H9 (cell line): ENCODE data around the gene CHCHD6. TPM values are rescaled to one million over a fixed set of nuclear protein-coding genes. Genes with fewer than 3 reads are reported as not detected.

ENCODE experiments used
- DNase-seq: peaks from one replicate; pipeline ENCODE4 v3.0.0-alpha.2; 2017
- H2AFZ ChIP-seq: one replicate; pipeline ENCODE4 v1.6.1; 2013; ENCODE audit warnings: mild to moderate bottlenecking, low read length, control low read depth, moderate library complexity
- H2AK5ac ChIP-seq: 2 replicates; pipeline ENCODE4 v1.6.1; 2013; ENCODE audit warnings: low read length, control low read depth, mixed read lengths; ENCODE audit not compliant: insufficient read length
- H2BK120ac ChIP-seq: one replicate; pipeline ENCODE4 v1.6.1; 2013; ENCODE audit warnings: low read depth, mild to moderate bottlenecking, low read length, control low read depth, inconsistent platforms; ENCODE audit not compliant: poor library complexity, severe bottlenecking
- H2BK12ac ChIP-seq: 2 replicates; pipeline ENCODE4 v1.6.1; 2013; ENCODE audit warnings: low read length, control low read depth, mixed read lengths, low read depth; ENCODE audit not compliant: insufficient read length
- H2BK15ac ChIP-seq: 2 replicates; pipeline ENCODE4 v1.6.1; 2013; ENCODE audit warnings: low read depth, low read length, control low read depth
- H2BK20ac ChIP-seq: one replicate; pipeline ENCODE4 v1.6.1; 2013; ENCODE audit warnings: low read depth, mild to moderate bottlenecking, low read length, control low read depth, inconsistent platforms; ENCODE audit not compliant: poor library complexity, severe bottlenecking
- H2BK5ac ChIP-seq: 2 replicates; pipeline ENCODE4 v1.6.1; 2013; ENCODE audit warnings: low read length, control low read depth, mixed read lengths; ENCODE audit not compliant: insufficient read length
- H3K14ac ChIP-seq: 2 replicates; pipeline ENCODE4 v1.6.1; 2013; ENCODE audit warnings: low read length, control low read depth; ENCODE audit not compliant: insufficient read depth
- H3K18ac ChIP-seq: 2 replicates; pipeline ENCODE4 v1.6.1; 2013; ENCODE audit warnings: low read depth, mild to moderate bottlenecking, mixed read lengths, low read length, control low read depth; ENCODE audit not compliant: insufficient read length
- H3K23ac ChIP-seq: 2 replicates; pipeline ENCODE4 v1.6.1; 2013; ENCODE audit warnings: low read length, control low read depth, mixed read lengths, low read depth; ENCODE audit not compliant: insufficient read length
- H3K23me2 ChIP-seq: 2 replicates; pipeline ENCODE4 v1.6.1; 2013; ENCODE audit warnings: low read depth, mild to moderate bottlenecking, mixed read lengths, low read length, control low read depth; ENCODE audit not compliant: insufficient read length, poor library complexity, severe bottlenecking
- H3K27ac ChIP-seq: 2 replicates; pipeline ENCODE4 v1.5.1; 2013; ENCODE audit warnings: low read length, control low read depth, mixed read lengths, low read depth; ENCODE audit not compliant: insufficient read length
- H3K27me3 ChIP-seq: 2 replicates; pipeline ENCODE4 v1.6.1; 2013; ENCODE audit warnings: low read length, control low read depth, inconsistent platforms; ENCODE audit not compliant: insufficient read depth
- H3K4ac ChIP-seq: 2 replicates; pipeline ENCODE4 v1.6.1; 2013; ENCODE audit warnings: low read depth, mild to moderate bottlenecking, control low read depth, inconsistent platforms, low read length, moderate library complexity
- H3K4me1 ChIP-seq: 2 replicates; pipeline ENCODE4 v1.6.1; 2013; ENCODE audit warnings: low read length, control low read depth, inconsistent platforms; ENCODE audit not compliant: insufficient read depth
- H3K4me2 ChIP-seq: 2 replicates; pipeline ENCODE4 v1.6.1; 2013; ENCODE audit warnings: low read length, control low read depth, mixed read lengths; ENCODE audit not compliant: insufficient read length, insufficient read depth
- H3K56ac ChIP-seq: 2 replicates; pipeline ENCODE4 v1.6.1; 2013; ENCODE audit warnings: low read depth, mild to moderate bottlenecking, mixed read lengths, low read length, control low read depth; ENCODE audit not compliant: insufficient read length
- H3K79me1 ChIP-seq: 2 replicates; pipeline ENCODE4 v1.6.1; 2013; ENCODE audit warnings: low read depth, mild to moderate bottlenecking, moderate library complexity, low read length, control low read depth, inconsistent platforms; ENCODE audit not compliant: insufficient read depth, poor library complexity, severe bottlenecking
- H3K79me2 ChIP-seq: 2 replicates; pipeline ENCODE4 v1.6.1; 2013; ENCODE audit warnings: low read length, control low read depth, inconsistent platforms; ENCODE audit not compliant: insufficient read depth
- H3K9ac ChIP-seq: 2 replicates; pipeline ENCODE4 v1.6.1; 2013; ENCODE audit warnings: low read length, control low read depth, mixed read lengths; ENCODE audit not compliant: insufficient read length; ENCODE audit errors: extremely low read depth
- H3K9me3 ChIP-seq: one replicate; pipeline ENCODE4 v1.6.1; 2013; ENCODE audit warnings: low read depth, low read length, inconsistent platforms; ENCODE audit not compliant: control insufficient read depth
- H3T11ph ChIP-seq: one replicate; pipeline ENCODE4 v1.6.1; 2013; ENCODE audit warnings: mild to moderate bottlenecking, low read length, control low read depth, inconsistent platforms
- H4K20me1 ChIP-seq: one replicate; pipeline ENCODE4 v1.6.1; 2013; ENCODE audit not compliant: control insufficient read depth, insufficient read length, insufficient read depth
- H4K5ac ChIP-seq: 2 replicates; pipeline ENCODE4 v1.6.1; 2013; ENCODE audit warnings: low read depth, mild to moderate bottlenecking, mixed read lengths, low read length, control low read depth; ENCODE audit not compliant: insufficient read length
- H4K8ac ChIP-seq: replicated peaks from 2 replicates; pipeline ENCODE4 v1.6.1; 2013; ENCODE audit warnings: low read length, control low read depth, mixed read lengths, low read depth; ENCODE audit not compliant: insufficient read length
- H4K91ac ChIP-seq: 2 replicates; pipeline ENCODE4 v1.6.1; 2013; ENCODE audit warnings: low read depth, mild to moderate bottlenecking, moderate library complexity, mixed read lengths, low read length, control low read depth; ENCODE audit not compliant: insufficient read length
- H3K27ac Mint-ChIP-seq, 3 experiments: 2 replicates in 2 of 3; 3 replicates in 1 of 3; pipeline ENCODE4 v1.8.0; 2020 to 2021; ENCODE audit warnings: mixed read lengths in 3 of 3, mild to moderate bottlenecking in 1 of 3, moderate library complexity in 1 of 3
- H3K27me3 Mint-ChIP-seq: 2 replicates; pipeline ENCODE4 v1.8.0; 2021; ENCODE audit warnings: low read depth, mild to moderate bottlenecking, moderate library complexity, mixed read lengths
- H3K36me3 Mint-ChIP-seq, 3 experiments: 2 replicates in 2 of 3; 3 replicates in 1 of 3; pipeline ENCODE4 v1.8.0; 2020 to 2021; ENCODE audit warnings: low read depth in 3 of 3, mixed read lengths in 3 of 3; ENCODE audit not compliant: insufficient read depth in 1 of 3
- H3K4me1 Mint-ChIP-seq, 2 experiments: 2 replicates each; pipeline ENCODE4 v1.8.0; 2020; ENCODE audit warnings: mixed read lengths in 2 of 2
- H3K4me3 Mint-ChIP-seq, 2 experiments: 2 replicates in 1 of 2; 3 replicates in 1 of 2; pipeline ENCODE4 v1.8.0; 2020 to 2021; ENCODE audit warnings: mild to moderate bottlenecking in 2 of 2, mixed read lengths in 2 of 2, moderate library complexity in 1 of 2
- H3K9me3 Mint-ChIP-seq, 2 experiments: 2 replicates in 1 of 2; 3 replicates in 1 of 2; pipeline ENCODE4 v1.8.0; 2020; ENCODE audit warnings: mild to moderate bottlenecking in 2 of 2, mixed read lengths in 2 of 2, moderate library complexity in 1 of 2
- WGBS: extraction: QIAGEN DNeasy Blood & Tissue Kit; methylation state at CpG from one replicate; pipeline ENCODE4 v1.1.7; 2013; ENCODE audit warnings: missing lambda C conversion rate, low lambda C conversion rate, mixed read lengths; ENCODE audit not compliant: insufficient read length; ENCODE audit errors: extremely low coverage; 5-methylcytosine and 5-hydroxymethylcytosine counted together
- total RNA-seq: library from RNA; stranded (reverse); gene quantifications from 2 replicates; pipeline ENCODE4 v1.2.1, GENCODE V29; 2021
- TF ChIP-seq, protein P1 (sequence below): fragments of 200-600 bp; sonication (generic); conservative IDR thresholded peaks from 3 replicates; pipeline ENCODE4 v1.8.0; 2021; ENCODE audit warnings: antibody characterized with exemption, mild to moderate bottlenecking

CHCHD6 gene
- total RNA-seq, 1 experiment from 2014 or later = 34.2 TPM

DNA sequence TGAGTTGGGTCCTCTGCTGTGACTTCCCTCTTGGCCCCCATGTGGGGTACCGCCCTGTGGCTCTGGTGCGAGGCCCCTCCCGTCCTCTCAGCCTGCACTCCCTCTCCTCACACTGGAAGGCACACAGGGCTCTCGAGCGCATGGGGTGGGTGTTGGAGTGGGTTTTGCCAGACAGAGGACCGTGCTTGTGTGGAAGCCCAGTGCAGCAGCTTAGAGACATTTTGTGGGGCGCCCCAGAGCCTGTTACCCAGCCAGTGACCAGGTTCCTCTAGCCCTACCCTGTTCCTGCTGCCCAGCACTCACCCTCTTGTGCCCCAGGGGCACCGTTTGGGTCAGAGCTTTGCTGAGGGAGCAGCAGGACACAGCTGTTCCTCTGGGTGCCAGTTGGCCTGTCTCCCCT lies 288.7 kb downstream of the CHCHD6 start:
- H3K56ac ChIP-seq = no peak overlapping the region
- H3K14ac ChIP-seq = no peak overlapping the region; the same call in 1 of the 2 replicates
- H4K20me1 ChIP-seq = no peaks in the 10 kb centered on the region
- H2BK15ac ChIP-seq = no peak overlapping the region; the same call in 1 of the 2 replicates
- peaks cover 2 to 7% of the 10 kb centered on the region in 2 experiments; a peak in 3 of 4 replicates for H3K4me1 Mint-ChIP-seq
- no peak overlapping the region for H4K91ac ChIP-seq
- H2BK12ac ChIP-seq = no peak overlapping the region
- H3K4me1 ChIP-seq = no peaks in the 10 kb centered on the region
- no peak overlapping the region for H3K27ac ChIP-seq
- no peaks in the 10 kb centered on the region; the same call in 1 of the 2 replicates for H3K79me2 ChIP-seq
- H2AK5ac ChIP-seq = no peak overlapping the region
- H3K9me3 Mint-ChIP-seq = no peaks in the 10 kb centered on the region
- no peak overlapping the region for H3T11ph ChIP-seq
- TF ChIP-seq, protein P1, sequence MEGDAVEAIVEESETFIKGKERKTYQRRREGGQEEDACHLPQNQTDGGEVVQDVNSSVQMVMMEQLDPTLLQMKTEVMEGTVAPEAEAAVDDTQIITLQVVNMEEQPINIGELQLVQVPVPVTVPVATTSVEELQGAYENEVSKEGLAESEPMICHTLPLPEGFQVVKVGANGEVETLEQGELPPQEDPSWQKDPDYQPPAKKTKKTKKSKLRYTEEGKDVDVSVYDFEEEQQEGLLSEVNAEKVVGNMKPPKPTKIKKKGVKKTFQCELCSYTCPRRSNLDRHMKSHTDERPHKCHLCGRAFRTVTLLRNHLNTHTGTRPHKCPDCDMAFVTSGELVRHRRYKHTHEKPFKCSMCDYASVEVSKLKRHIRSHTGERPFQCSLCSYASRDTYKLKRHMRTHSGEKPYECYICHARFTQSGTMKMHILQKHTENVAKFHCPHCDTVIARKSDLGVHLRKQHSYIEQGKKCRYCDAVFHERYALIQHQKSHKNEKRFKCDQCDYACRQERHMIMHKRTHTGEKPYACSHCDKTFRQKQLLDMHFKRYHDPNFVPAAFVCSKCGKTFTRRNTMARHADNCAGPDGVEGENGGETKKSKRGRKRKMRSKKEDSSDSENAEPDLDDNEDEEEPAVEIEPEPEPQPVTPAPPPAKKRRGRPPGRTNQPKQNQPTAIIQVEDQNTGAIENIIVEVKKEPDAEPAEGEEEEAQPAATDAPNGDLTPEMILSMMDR = no peak
- no peak overlapping the region for H3K23ac ChIP-seq
- H3K9me3 ChIP-seq = no peaks in the 10 kb centered on the region
- no peak overlapping the region for H4K8ac ChIP-seq
- no peak overlapping the region for H3K4ac ChIP-seq
- peaks cover 4 to 22% (median 20%) of the 10 kb centered on the region in 3 experiments; a peak in 6 of 7 replicates for H3K36me3 Mint-ChIP-seq
- no peak overlapping the region for H3K9ac ChIP-seq
- H3K27me3 Mint-ChIP-seq = no peaks in the 10 kb centered on the region
- DNase-seq = no peak
- H2BK5ac ChIP-seq = no peak overlapping the region
- no peak overlapping the region for H4K5ac ChIP-seq
- no peaks in the 10 kb centered on the region for H3K27me3 ChIP-seq
- no peaks in the 10 kb centered on the region for H3K79me1 ChIP-seq
- H3K18ac ChIP-seq = no peak overlapping the region
- H3K27ac Mint-ChIP-seq = no peak overlapping the region; a peak in 1 of 7 replicates
- H2BK120ac ChIP-seq = no peak overlapping the region
- WGBS = no CpG with 5 or more reads among the region's 8 CpGs
- H2BK20ac ChIP-seq = no peak overlapping the region
- no peak overlapping the region for H3K4me3 Mint-ChIP-seq
- H2AFZ ChIP-seq = no peak overlapping the region
- no peak overlapping the region for H3K4me2 ChIP-seq
- no peaks in the 10 kb centered on the region for H3K23me2 ChIP-seq
